ENCODE data around the gene TRIO.

- TF ChIP-seq CTCF (optimal IDR thresholded peaks at IDR 0.05 in 1 of 3, IDR thresholded peaks at IDR 0.05 in 1 of 3, conservative IDR thresholded peaks at IDR 0.05 in 1 of 3; ENCODE audit: extremely low read depth in 1 of 3, insufficient read depth in 2 of 3, low read length in 3 of 3) (no peak), EZH2 (IDR thresholded peaks at IDR 0.05; ENCODE audit: low read length) (no peak)
Measured at GRCh38 chr5:14156650-14157492, 13.7 kb downstream of the TRIO start.

Data from keratinocyte (primary cell).